NCI-H748 (cell line): ENCODE data around the gene AHSG.
A peak's percentile ranks its signal among the peaks of the same experiment; 100 is the strongest.

ENCODE experiments used
- DNase-seq: peaks from one replicate; lab custom pipeline; 2025; ENCODE audit not compliant: unreplicated experiment; lab: John Stamatoyannopoulos, UW

Gene AHSG

GRCh38 chr3:186590580-186591295 lies 22.1 kb upstream of the AHSG start:
- DNase-seq, result no peak

DNA sequence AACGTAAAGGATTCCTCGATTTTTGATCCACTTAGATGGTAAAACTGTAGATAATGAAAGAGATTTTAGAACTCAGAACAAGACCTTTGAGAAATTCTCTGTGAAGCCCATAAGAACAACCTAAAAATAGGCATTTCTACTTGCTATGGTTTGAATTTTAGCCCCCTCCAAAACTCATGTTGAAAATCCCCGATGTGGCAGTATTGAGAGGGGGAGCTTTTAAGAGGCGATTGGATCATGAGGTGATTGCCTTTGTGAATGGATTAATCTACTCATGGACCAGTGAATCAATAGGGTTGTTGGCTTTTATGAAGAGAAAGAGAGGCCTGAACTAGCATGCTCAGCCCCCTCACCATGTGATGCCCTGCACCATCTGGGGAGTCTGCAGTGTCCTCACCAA lies 20.2 kb upstream of the AHSG start:
- DNase-seq, result no peak

GRCh38 chr3:186593862-186594261 lies 19.0 kb upstream of the AHSG start:
- DNase-seq, result no peak

DNA sequence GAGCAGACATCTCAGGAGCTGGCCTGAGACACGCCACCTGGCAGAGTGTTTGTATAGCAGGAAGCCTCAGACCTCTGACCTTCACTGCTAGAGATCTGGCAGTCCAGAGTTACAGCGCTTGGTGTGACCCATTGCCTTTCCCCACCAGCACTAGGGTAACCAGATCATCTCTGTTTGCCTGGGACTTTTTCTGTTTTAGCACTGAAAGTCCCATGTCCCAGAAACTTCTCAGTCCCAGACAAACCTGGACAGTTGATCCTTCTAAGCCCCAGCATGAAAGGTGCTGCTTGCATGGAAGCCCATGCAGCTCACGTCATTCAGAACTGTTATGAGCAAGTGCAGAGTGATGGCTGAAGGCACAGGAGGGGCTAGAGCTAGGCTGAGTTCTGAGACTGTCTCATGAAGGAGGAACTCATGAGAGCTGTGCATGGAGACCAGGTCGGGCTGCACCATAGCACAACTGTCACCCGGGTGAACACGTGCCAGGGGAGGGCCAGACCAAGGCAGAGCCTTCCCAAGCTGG lies 18.2 kb upstream of the AHSG start:
- DNase-seq, result peak; percentile 0

GRCh38 chr3:186596568-186597287 lies 16.1 kb upstream of the AHSG start:
- no peak for DNase-seq

- no peak for DNase-seq
Observed at GRCh38 chr3:186598108-186598784, 14.6 kb upstream of the AHSG start.

DNA sequence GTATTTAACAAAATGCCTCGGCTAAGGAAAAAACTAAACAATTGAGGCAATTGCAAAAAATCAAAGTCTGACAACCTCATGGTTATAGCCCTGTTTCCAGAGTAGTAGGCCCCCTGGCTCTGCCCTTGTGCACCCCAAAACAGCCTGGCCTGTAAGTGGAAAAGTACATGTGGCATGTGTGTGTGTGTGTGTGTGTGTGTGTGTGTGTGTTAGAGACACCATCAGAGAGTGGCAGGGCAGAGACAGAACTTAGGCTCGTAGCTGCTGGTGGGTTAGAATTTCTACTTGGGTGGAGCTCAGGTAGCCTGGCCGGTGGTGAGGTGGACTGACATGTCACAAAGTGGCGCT lies 14.1 kb upstream of the AHSG start:
- DNase-seq, result no peak

GRCh38 chr3:186599142-186599784 lies 13.6 kb upstream of the AHSG start:
- no peak for DNase-seq

DNA sequence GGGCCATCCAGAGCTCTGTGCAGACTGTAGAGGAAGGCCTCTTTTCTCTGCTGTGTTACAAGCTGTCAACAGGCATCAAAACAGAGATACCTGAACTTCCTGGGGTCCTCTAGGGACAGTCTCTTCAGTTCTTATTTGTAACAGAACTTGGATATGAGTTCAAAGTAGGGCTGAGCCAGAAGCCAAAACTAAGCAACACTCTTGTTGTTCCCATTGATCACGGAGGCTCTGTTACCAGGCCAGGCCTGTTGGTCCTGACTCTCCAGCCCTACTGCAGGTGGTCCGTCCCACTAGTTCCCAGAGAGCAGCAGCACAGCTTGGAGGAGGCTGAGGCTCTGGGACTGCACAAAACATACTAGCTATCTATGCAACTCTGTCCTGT lies 13.1 kb upstream of the AHSG start:
- DNase-seq, result no peak

- DNase-seq, result no peak
Observed at GRCh38 chr3:186600896-186601295, 12.0 kb upstream of the AHSG start.

- no peak for DNase-seq
Observed at GRCh38 chr3:186603159-186603558, 9.7 kb upstream of the AHSG start.

DNA sequence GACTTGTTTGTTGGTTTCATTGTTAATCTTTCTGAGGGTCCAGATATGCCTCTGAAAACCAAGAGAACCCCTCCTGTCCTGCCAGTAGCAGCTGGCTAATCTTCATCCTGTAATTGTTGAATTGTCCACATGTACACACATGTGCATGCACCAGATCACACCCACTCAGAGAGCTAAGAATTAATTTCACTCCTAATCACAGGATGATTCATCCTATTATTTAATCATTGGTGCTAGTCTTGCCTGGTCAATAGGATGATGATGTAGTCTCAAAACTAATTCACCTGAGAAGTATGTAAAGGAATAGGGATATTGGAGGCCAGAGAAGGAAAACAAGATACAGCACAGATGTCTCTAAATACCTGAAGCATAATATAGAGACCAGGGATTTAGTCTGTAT lies 7.8 kb upstream of the AHSG start:
- DNase-seq, result no peak

DNA sequence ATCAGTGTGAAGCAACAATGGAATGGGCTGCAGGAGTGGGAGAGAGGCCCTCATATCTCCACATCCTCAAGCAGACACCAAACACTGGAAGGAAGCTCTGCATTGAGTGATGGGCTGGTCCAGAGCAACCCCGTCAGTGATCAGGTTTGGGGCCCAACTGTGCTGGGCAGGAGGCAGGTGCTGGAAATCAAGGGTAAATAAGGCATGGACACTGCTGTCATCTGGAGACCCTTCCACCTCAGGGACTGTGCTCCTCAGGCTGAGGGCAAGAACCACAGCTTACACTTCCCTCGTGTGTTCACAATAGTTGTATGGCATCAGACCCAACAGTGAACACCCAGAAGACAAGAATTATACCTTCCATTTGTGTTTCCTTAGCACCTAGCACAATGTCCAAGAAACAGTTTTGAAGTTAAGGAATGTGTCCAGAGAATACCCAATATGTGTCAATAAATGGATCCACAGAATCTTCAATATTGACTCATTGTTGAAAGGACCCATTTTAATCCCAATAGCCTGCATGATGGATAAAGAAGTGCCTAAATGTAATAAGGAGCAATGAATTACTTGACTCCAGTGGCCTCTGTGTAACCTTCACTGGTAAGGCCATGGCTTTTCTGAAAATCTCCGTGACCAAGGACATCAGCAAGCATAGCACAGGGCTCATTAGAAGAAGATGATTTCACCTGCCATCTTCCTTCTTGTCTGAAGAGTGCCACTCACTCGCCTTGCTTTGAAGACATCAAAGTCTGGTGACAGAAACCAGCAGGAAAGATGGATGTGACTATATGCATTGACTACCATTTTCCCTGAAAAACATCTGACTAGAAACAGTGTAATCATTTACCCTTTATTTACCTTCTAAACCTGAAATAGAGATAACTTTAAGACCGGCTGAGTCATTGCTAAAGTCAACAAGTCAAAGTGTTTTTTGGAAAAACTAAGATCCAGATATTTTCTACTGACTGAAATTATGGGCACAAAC lies 7.0 kb upstream of the AHSG start:
- DNase-seq, result no peak

GRCh38 chr3:186608624-186609215 lies 4.1 kb upstream of the AHSG start:
- DNase-seq, result no peak

- no peak for DNase-seq
Observed at GRCh38 chr3:186609247-186609868, 3.5 kb upstream of the AHSG start.

DNA sequence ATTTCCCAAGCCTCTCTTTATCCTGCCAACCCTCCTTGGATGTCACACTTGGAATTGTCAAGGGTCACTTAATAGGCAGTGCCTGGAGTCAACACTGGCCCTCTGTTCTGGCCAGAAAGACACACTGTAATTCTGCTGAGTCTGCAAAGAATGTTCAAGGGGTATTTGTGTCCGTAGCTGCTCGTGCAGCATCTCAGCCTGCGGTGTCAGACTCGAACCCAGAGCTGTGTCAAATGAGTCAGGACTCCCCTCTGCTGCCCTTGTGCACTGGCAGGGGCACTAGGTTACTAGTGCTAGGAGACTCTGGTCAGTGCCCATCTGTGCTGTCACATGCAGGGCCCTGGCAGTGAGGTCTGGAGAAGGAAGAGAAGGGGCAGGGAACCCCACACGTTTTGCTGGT lies 795 bp upstream of the AHSG start:
- no peak for DNase-seq

- DNase-seq, result no peak
Observed at GRCh38 chr3:186613637-186614265, 891 bp downstream of the AHSG start.

DNA sequence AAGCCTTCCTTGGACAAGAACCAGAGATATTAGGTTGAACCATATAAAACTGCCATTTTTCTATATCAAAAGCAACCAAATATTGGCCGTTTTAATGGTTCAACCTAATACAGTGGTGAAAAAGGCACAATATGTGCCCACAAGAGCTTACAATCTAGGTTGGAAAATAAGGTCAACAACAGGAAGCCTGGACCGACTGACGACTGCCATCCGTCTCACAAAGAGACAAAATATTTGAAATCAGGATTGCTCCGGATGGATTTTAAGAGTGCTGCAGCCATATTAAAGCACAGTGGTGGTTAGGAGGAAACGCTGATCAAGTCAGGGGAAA lies 1.4 kb downstream of the AHSG start:
- DNase-seq, result no peak
